ENCODE results near the gene ROBO4. TPM values are rescaled to one million over a fixed set of nuclear protein-coding genes. Genes with fewer than 3 reads are reported as not detected.

ROBO4 gene
- total and polyA plus RNA-seq, 2 of the 13 experiments (the other 11 are each of a cell fraction or from before 2014, with no cell fraction given): 0.07 to 1.1 TPM

DNA sequence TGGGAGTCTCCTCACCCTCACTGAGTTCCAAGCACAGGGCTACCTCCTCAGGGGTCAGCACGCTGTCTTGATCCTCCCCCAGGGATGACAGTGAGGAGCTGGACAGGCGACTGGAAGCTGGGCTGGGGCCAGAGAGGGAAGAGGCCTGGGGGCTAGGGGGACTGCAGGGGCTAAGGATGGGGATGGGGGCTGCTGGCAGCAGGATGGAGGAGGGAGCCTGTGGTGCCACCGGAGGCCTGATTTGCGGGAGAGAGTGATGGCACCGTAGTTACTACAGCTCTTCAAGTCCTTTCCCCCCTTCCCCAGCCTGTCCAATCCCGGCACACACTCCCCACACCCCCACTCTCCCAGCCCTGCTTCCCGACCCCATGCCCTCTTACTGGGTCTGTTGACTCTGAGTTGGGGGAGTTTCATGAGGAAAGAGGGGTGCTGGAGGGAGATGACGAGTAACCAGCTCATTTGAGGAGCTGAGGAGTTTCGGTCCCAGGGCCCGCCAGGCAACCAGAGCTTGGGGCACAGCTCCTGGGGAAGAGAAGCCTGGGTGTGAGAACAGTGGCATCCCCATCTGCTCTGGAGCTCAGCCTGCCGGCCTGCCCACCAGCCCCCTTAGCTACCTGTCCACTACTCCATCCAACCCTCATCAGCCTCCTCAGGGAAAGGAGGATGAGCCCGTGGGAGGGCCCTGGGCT is 10.5 kb downstream of the ROBO4 start:
- no peak overlapping the region for H3K4me3 ChIP-seq (replicated peaks in 1 of 3; ENCODE audit: insufficient read depth in 1 of 3, low read depth in 2 of 3, low read length in 3 of 3)
- DNase-seq (ENCODE audit: low spot score) (no peak), ATAC-seq (no peak), FAIRE-seq (no peak)
- no peak overlapping the region for H2AFZ ChIP-seq (ENCODE audit: low read length)
- no peaks in the 10 kb centered on the region for H3K36me3 ChIP-seq (replicated peaks in 1 of 2; ENCODE audit: control insufficient read depth in 1 of 2, insufficient read depth in 2 of 2, low read length in 2 of 2)
- no peaks in the 10 kb centered on the region for H3K79me2 ChIP-seq (ENCODE audit: insufficient read depth, low read length)
- ChIA-PET POLR2A (no interaction called here), CTCF (ENCODE audit: low intra/inter-chr PET ratio, low total read pairs) (no interaction called here)
- no peaks in the 10 kb centered on the region for H3K9me3 ChIP-seq (ENCODE audit: low read length)
- peaks cover 39% of the 10 kb centered on the region for H3K4me1 ChIP-seq (ENCODE audit: insufficient read depth, low read length)
- no peaks in the 10 kb centered on the region for H4K20me1 ChIP-seq (ENCODE audit: insufficient read depth, low read length)
- intact Hi-C loops (cut with micrococcal nuclease; ENCODE audit: unreplicated experiment): no loop called here
- in situ Hi-C loops (cut with HindIII; ENCODE audit: extremely low pct_ligation_motif_present, low pct_unique_long_range_greater_than_20kb): no loop called here
- 57% methylated on average over 11 of the region's 12 CpGs for WGBS (ENCODE audit: low lambda C conversion rate)
- H3K4me2 ChIP-seq (ENCODE audit: low read depth, low read length): no peak overlapping the region
- no peak overlapping the region for H3K27ac ChIP-seq (ENCODE audit: extremely low read length, insufficient read depth, low read length)
- H3K27me3 ChIP-seq (ENCODE audit: control insufficient read depth in 1 of 2, insufficient read depth in 2 of 2, low read length in 2 of 2): peaks cover 0 to 30% of the 10 kb centered on the region in 2 experiments; a peak in 4 of 5 replicates
- BruUV-seq (replicated peaks): no TSS peak
- H3K9ac ChIP-seq (ENCODE audit: insufficient read depth, low read depth, low read length): no peak overlapping the region
- no peak for TF ChIP-seq MEIS2 (CRISPR knock-in tag; IDR thresholded peaks at IDR 0.05)
- no peak for TF ChIP-seq ZNF44 (CRISPR knock-in tag; IDR thresholded peaks at IDR 0.05)
- no peak for TF ChIP-seq MED8 (CRISPR knock-in tag; IDR thresholded peaks at IDR 0.05; ENCODE audit: insufficient replicate concordance)
- TF ChIP-seq ELF3 (CRISPR knock-in tag; IDR thresholded peaks at IDR 0.05): no peak
- TF ChIP-seq ZBED4 (CRISPR knock-in tag; IDR thresholded peaks at IDR 0.05; ENCODE audit: borderline replicate concordance): no peak
- TF ChIP-seq ZNF550 (CRISPR knock-in tag; IDR thresholded peaks at IDR 0.05; ENCODE audit: borderline replicate concordance): no peak
- TF ChIP-seq CREB3 (CRISPR knock-in tag; IDR thresholded peaks at IDR 0.05): no peak
- TF ChIP-seq ZNF724P (CRISPR knock-in tag; IDR thresholded peaks at IDR 0.05; ENCODE audit: borderline replicate concordance): no peak
- no peak for TF ChIP-seq ZNF567 (CRISPR knock-in tag; IDR thresholded peaks at IDR 0.05; ENCODE audit: borderline replicate concordance)
- TF ChIP-seq, protein P1, sequence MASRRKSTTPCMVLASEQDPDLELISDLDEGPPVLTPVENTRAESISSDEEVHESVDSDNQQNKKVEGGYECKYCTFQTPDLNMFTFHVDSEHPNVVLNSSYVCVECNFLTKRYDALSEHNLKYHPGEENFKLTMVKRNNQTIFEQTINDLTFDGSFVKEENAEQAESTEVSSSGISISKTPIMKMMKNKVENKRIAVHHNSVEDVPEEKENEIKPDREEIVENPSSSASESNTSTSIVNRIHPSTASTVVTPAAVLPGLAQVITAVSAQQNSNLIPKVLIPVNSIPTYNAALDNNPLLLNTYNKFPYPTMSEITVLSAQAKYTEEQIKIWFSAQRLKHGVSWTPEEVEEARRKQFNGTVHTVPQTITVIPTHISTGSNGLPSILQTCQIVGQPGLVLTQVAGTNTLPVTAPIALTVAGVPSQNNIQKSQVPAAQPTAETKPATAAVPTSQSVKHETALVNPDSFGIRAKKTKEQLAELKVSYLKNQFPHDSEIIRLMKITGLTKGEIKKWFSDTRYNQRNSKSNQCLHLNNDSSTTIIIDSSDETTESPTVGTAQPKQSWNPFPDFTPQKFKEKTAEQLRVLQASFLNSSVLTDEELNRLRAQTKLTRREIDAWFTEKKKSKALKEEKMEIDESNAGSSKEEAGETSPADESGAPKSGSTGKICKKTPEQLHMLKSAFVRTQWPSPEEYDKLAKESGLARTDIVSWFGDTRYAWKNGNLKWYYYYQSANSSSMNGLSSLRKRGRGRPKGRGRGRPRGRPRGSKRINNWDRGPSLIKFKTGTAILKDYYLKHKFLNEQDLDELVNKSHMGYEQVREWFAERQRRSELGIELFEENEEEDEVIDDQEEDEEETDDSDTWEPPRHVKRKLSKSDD (CRISPR knock-in tag; IDR thresholded peaks at IDR 0.05; ENCODE audit: low read depth): no peak
- no peak for TF ChIP-seq ZNF292 (CRISPR knock-in tag; IDR thresholded peaks at IDR 0.05; ENCODE audit: borderline replicate concordance, low read depth)
- TF ChIP-seq PCBP1 (IDR thresholded peaks at IDR 0.05; ENCODE audit: borderline replicate concordance, low read depth, low read length): no peak
- TF ChIP-seq PRDM4 (CRISPR knock-in tag; IDR thresholded peaks at IDR 0.05; ENCODE audit: borderline replicate concordance): no peak
- no peak for TF ChIP-seq TEAD2 (CRISPR knock-in tag; IDR thresholded peaks at IDR 0.05)

All from HepG2 (cell line).